Left ventricle myocardium inferior (tissue), 1 donor: Measurements from ENCODE around the gene ETNK2. TPM values are rescaled to one million over a fixed set of nuclear protein-coding genes. Genes with fewer than 3 reads are reported as not detected.

Source experiments
- DNase-seq: peaks from one replicate; pipeline ENCODE4 v3.0.0-alpha.2; 2020
- H3K27ac ChIP-seq: fragments of 200-600 bp; replicated peaks from 2 replicates; pipeline ENCODE4 v1.8.0; 2021
- H3K27me3 ChIP-seq: fragments of 200-600 bp; 2 replicates; pipeline ENCODE4 v1.8.0; 2021; ENCODE audit warnings: low read depth
- H3K36me3 ChIP-seq: fragments of 200-600 bp; 2 replicates; pipeline ENCODE4 v1.8.0; 2021
- H3K4me1 ChIP-seq: fragments of 200-600 bp; 2 replicates; pipeline ENCODE4 v1.8.0; 2021
- H3K4me3 ChIP-seq: fragments of 200-600 bp; 2 replicates; pipeline ENCODE4 v1.8.0; 2021; ENCODE audit warnings: mild to moderate bottlenecking, moderate library complexity
- H3K9me3 ChIP-seq: fragments of 200-600 bp; replicated peaks from 2 replicates; pipeline ENCODE4 v1.8.0; 2021
- intact Hi-C: fragments of 100-400 bp; cut with micrococcal nuclease; formaldehyde crosslinking; loops from one replicate; pipeline ENCODE4 v1.11.0; 2022
- long read RNA-seq: library from polyadenylated mRNA; unstranded; transcript quantifications from one replicate; pipeline ENCODE4 v2.0.0, GENCODE V29; 2021
- total RNA-seq: library from RNA; stranded (reverse); fragmentation: NEBNext Ultra II Directional; extraction: Animal tissue kit (Norgen Biotek cat#: 25700); gene quantifications from one replicate; pipeline ENCODE4 v1.2.1, GENCODE V29; 2021
- TF ChIP-seq, protein P1 (sequence below): fragments of 200-600 bp; IDR thresholded peaks from 2 replicates; pipeline ENCODE4 v1.8.0; 2021; ENCODE audit warnings: antibody characterized with exemption, mild to moderate bottlenecking, borderline replicate concordance
- donor health status: DM: no; HTN: yes; CAD: no; lungs with severe emphysema.

ETNK2 gene
- total RNA-seq, result 4.4 TPM
- long read RNA-seq, transcript ETNK2-203 (8 exons, 2,434 nt), result major isoform, 9 of 12 reads
- long read RNA-seq, partial matches to known transcripts, result 0 of 12 reads
- long read RNA-seq, other reads (novel, unspliced or antisense), result 3 of 12 reads

DNA sequence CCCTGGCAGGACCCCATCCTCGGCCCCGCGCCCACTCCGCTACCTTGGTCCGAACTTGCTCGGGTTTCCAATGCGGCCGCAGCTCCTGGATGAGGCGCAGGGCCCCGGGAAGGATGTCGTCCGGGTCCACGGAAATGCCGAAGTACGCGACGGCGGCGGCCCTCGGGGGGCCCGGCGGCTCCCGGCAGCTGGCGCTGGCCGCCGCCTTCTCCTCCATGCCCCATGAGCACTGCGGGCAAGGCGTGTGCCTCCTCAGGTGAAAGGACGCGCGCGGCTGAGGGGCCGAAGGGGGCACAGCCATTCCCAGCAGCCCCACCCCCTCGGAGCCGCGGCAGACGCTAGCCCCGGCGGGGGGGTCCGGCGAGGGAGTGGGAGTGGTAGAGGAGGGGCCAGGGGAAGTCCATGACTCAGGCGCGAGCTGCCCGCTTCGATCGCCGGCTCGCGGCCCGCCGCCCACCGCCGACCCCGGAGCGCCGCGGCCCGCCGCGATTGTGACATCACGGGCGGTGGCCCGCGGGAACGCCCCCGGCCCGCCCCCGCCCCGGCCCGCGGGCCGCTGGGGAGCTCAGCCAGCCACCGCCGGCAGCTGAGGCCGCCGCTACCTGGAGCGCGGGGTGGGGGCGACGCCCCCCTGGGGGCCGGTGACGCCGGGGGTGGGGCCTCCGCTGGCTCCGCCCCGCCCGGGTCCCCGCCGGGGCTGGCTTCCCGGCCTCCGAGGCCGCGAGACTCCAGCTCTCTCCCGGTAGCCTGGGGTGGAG, at the start of gene ETNK2:
Gene ETNK2 (minus strand): TSS at position 493 of the 758 bp plus-strand sequence. CDS start 192 bp downstream, at position 301.
- Histone ChIP-seq H3K4me3 (peak within 1 kb of the TSS; percentile 86), H3K27ac (peak within 1 kb of the TSS; percentile 74), H3K36me3 (no peaks in the 10 kb centered on the region), H3K27me3 (peaks cover 17% of the 10 kb centered on the region), H3K9me3 (no peaks in the 10 kb centered on the region), H3K4me1 (peaks cover 25% of the 10 kb centered on the region)
- peak; percentile 51 for DNase-seq
- TF ChIP-seq, protein P1, sequence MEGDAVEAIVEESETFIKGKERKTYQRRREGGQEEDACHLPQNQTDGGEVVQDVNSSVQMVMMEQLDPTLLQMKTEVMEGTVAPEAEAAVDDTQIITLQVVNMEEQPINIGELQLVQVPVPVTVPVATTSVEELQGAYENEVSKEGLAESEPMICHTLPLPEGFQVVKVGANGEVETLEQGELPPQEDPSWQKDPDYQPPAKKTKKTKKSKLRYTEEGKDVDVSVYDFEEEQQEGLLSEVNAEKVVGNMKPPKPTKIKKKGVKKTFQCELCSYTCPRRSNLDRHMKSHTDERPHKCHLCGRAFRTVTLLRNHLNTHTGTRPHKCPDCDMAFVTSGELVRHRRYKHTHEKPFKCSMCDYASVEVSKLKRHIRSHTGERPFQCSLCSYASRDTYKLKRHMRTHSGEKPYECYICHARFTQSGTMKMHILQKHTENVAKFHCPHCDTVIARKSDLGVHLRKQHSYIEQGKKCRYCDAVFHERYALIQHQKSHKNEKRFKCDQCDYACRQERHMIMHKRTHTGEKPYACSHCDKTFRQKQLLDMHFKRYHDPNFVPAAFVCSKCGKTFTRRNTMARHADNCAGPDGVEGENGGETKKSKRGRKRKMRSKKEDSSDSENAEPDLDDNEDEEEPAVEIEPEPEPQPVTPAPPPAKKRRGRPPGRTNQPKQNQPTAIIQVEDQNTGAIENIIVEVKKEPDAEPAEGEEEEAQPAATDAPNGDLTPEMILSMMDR, result no peak
- intact Hi-C loops, result no loop called here

GRCh38 chr1:204201348-204202040, 49.6 kb upstream of the ETNK2 start:
- Histone ChIP-seq H3K36me3 (no peaks in the 10 kb centered on the region), H3K4me3 (no peak overlapping the region), H3K4me1 (peaks cover 19% of the 10 kb centered on the region), H3K27ac (no peak overlapping the region), H3K27me3 (peaks cover 54% of the 10 kb centered on the region), H3K9me3 (no peaks in the 10 kb centered on the region)
- TF ChIP-seq, protein P1, result no peak
- intact Hi-C loops, result no loop called here
- DNase-seq, result no peak

DNA sequence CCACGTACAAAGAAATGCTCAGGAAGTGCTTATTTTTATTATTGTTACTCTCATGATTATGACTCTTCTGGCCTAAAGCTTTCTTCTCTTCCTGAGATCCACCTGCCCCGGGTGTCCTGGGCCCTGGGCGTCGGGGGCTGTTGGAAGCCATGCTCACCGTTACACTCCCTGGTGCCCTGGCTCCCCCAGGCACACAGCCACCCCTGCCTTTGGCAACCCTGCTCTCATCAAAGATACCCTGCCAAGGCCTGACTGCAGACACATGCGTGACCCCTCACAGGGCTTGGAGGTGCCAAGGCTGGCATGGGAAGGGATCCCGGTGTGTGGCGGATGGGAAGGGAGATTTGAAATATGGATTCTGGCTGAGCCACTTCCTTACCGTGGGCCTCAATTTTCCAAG, 47.7 kb upstream of the ETNK2 start:
- peaks cover 46% of the 10 kb centered on the region for H3K27me3 ChIP-seq
- DNase-seq, result no peak

GRCh38 chr1:204198348-204199340, 46.8 kb upstream of the ETNK2 start:
- TF ChIP-seq, protein P1, result no peak
- intact Hi-C loops, result no loop called here
- Histone ChIP-seq H3K27me3 (peaks cover 39% of the 10 kb centered on the region), H3K9me3 (no peaks in the 10 kb centered on the region), H3K27ac (peak overlapping the region; percentile 55), H3K4me1 (peaks cover 19% of the 10 kb centered on the region), H3K4me3 (no peak overlapping the region), H3K36me3 (no peaks in the 10 kb centered on the region)
- no peak for DNase-seq

More for the DNA sequence above, 47.7 kb upstream of the ETNK2 start:
- no peak overlapping the region for H3K4me3 ChIP-seq
- H3K27ac ChIP-seq, result peak overlapping the region; percentile 55
- TF ChIP-seq, protein P1, result no peak
- intact Hi-C loops, result no loop called here
- no peaks in the 10 kb centered on the region for H3K9me3 ChIP-seq
- peaks cover 19% of the 10 kb centered on the region for H3K4me1 ChIP-seq
- no peaks in the 10 kb centered on the region for H3K36me3 ChIP-seq

DNA sequence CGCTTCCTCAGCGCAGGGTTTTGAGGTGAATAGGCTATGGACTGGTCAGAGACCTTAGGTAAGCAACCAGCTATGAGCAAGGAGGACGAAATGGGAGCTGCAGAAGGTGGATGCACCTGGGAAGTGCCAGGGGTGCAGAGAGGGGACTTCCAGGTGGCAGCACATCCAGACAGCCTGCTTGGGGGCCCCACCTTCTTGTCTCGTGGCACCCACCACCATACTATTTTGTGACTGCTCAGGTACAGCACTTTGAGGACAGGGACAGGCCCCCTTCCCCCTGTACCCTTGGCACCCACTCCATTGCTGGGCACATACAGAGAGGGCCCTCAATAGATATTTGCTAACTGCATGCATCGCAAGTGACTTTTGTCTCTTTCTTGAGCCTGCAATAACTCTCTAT, 45.2 kb upstream of the ETNK2 start:
- Histone ChIP-seq H3K4me3 (no peak overlapping the region), H3K27ac (no peak overlapping the region), H3K27me3 (peaks cover 36% of the 10 kb centered on the region), H3K4me1 (peaks cover 19% of the 10 kb centered on the region), H3K9me3 (no peaks in the 10 kb centered on the region), H3K36me3 (no peaks in the 10 kb centered on the region)
- intact Hi-C loops, result no loop called here
- TF ChIP-seq, protein P1, result no peak
- no peak for DNase-seq
